ENCODE measurements around the gene DGKH.
"Not testable (repeated sequence)": the region's sequence is repeated elsewhere in the genome, so short reads cannot be mapped to it uniquely, and the experiment has no call there.

Gene DGKH

DNA sequence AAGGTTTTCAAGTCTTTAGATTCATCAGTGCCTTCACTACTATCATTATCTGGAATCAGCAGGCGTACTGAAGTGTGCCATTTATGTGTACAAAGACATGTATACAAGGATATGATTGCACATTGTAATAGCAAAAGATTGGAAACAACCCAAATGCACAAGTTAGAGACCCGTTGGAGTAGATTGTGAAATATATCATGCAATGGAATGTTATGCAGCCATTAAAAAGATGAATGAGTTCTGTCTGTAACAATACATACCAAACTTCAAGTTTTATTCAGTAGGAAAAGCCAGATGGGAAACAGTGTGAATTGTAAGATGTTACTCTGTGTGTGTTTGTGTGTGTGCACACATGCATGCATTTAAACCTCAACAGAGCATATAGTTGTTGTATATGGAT, 97.9 kb downstream of the DGKH start:
- TF ChIP-seq, protein P1, sequence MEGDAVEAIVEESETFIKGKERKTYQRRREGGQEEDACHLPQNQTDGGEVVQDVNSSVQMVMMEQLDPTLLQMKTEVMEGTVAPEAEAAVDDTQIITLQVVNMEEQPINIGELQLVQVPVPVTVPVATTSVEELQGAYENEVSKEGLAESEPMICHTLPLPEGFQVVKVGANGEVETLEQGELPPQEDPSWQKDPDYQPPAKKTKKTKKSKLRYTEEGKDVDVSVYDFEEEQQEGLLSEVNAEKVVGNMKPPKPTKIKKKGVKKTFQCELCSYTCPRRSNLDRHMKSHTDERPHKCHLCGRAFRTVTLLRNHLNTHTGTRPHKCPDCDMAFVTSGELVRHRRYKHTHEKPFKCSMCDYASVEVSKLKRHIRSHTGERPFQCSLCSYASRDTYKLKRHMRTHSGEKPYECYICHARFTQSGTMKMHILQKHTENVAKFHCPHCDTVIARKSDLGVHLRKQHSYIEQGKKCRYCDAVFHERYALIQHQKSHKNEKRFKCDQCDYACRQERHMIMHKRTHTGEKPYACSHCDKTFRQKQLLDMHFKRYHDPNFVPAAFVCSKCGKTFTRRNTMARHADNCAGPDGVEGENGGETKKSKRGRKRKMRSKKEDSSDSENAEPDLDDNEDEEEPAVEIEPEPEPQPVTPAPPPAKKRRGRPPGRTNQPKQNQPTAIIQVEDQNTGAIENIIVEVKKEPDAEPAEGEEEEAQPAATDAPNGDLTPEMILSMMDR (conservative IDR thresholded peaks at IDR 0.05; ENCODE audit: low read length): no peak
- no peak overlapping the region for H3K4me3 ChIP-seq (ENCODE audit: low read length)
- DNase-seq (ENCODE audit: low read depth): peak; percentile 25

DNA sequence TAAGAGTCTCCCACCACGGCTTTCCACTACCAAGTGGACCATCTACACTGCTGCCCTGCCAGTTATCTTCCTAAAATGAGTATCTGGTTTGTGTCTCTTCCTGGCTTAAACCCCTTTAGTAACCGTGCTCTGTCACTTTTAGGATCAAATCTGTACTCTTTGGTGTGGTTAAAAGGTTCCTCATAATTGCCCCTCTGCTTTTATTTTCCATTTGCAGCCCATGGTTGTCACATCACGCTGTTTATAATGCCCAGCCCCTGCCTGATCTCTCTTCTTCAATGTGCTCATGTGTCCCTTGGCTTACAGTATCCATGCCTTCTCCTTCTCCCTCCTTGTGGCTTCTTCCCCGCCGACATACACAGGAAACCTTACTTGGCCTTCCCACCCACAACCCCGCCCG, 100.1 kb downstream of the DGKH start:
- no peak overlapping the region for H3K4me3 ChIP-seq (ENCODE audit: low read length)
- TF ChIP-seq, protein P1 (conservative IDR thresholded peaks at IDR 0.05; ENCODE audit: low read length): no peak
- no peak for DNase-seq (ENCODE audit: low read depth)

DNA sequence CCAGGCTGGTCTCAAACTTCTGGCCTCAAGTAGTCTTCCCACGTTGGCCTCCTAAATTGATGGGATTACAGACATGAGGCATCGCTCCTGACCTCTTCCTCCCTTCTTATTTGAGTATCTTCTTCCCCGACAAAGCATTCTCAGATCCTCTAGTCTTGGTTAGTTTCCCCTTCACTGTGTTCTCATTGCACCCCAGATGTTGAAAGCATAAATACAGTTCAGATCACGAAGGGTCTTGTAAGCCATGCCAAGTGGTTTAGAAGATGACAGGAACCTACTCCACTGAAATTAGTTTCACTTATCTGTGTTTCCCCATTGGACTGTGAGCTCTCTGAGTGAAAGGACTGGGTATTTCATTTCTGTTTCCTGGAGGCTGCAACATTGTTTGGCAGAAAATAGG, 100.7 kb downstream of the DGKH start:
- H3K4me3 ChIP-seq (ENCODE audit: low read length): no peak overlapping the region
- TF ChIP-seq, protein P1 (conservative IDR thresholded peaks at IDR 0.05; ENCODE audit: low read length): no peak
- DNase-seq (ENCODE audit: low read depth): no peak

DNA sequence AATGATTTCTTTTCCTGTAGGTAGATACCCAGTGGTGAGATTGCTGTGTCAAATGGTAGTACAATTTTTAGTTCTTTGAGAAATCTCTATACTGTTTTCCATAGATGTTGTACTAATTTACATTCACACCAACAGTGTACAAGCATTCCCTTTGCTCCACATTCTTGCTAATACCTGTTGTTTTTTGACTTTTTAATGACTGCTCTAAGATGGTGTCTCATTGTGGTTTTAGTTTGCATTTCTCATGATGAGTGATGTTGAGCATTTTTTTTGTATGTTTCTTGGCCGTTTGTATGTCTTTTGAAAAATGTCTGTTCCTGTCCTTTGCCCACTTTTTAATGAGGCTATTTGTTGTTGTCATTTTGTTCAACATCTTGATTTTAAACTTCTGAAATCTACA, 103.3 kb downstream of the DGKH start:
- no peak overlapping the region for H3K4me3 ChIP-seq (ENCODE audit: low read length)
- no peak for DNase-seq (ENCODE audit: low read depth)
- TF ChIP-seq, protein P1 (conservative IDR thresholded peaks at IDR 0.05; ENCODE audit: low read length): no peak

DNA sequence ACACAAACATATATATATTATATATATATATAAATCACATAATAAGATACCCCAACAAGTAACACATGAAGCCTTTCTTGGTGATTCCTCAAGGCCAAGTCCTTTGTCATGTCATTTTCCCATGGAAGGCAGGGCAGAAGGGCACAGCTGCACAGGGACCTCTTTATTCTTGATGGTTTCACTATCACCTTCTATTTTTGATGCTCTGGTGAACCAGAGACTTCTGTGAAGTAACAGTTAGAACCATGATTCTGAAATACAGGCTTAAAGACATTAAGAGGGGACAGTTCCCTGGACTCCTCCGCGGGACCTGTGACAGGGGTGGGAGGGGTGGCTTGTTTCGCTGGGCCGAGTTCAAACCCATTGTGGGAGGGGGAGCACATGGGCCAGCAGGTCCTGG, 104.0 kb downstream of the DGKH start:
- no peak overlapping the region for H3K4me3 ChIP-seq (ENCODE audit: low read length)

DNA sequence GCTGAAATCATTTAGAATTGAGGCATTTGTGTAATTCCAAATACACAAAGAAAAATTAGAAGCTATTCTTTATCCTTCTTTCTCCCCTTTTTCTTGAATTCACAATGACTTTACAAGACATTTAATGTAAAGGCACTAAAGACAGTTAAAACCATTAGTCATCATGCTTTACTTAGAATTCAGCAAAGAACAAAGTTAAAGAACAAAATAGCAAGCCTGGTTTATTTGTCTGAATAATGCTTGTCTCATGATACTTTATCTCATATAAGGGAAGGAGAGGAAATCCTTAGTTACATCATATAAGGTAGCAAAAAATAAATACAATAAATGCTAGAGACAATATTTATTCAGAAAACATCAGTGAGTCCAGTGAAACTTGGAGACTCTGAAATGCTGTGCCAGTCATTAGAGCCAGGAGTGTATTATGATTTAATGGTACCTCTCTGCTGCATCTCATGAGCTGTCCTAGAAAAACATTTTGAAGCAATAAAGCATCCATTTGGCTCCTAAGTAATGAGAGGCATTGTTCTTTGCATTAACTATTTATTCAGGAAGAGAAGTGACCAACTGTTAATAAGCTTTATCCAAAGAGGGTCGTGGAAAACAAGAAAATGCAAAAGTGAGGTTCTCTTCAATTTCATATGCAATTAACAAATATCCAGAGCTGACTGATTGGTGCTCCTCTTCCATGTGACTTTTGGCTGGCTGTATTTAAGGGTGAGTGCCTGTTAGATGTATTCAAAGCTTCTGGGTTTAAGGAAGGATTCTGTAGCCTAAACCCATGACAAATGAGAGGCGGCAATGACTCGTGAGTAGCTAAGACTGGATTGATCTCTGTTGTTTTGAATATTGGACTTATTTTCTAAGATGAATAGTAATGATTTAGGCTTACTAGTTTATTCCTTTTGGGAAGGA, 105.0 kb downstream of the DGKH start:
- TF ChIP-seq, protein P1 (conservative IDR thresholded peaks at IDR 0.05; ENCODE audit: low read length): no peak
- DNase-seq (ENCODE audit: low read depth): no peak
- no peak overlapping the region for H3K4me3 ChIP-seq (ENCODE audit: low read length)

More for the DNA sequence above, 104.0 kb downstream of the DGKH start:
- no peak for DNase-seq (ENCODE audit: low read depth)
- TF ChIP-seq, protein P1 (conservative IDR thresholded peaks at IDR 0.05; ENCODE audit: low read length): no peak

DNA sequence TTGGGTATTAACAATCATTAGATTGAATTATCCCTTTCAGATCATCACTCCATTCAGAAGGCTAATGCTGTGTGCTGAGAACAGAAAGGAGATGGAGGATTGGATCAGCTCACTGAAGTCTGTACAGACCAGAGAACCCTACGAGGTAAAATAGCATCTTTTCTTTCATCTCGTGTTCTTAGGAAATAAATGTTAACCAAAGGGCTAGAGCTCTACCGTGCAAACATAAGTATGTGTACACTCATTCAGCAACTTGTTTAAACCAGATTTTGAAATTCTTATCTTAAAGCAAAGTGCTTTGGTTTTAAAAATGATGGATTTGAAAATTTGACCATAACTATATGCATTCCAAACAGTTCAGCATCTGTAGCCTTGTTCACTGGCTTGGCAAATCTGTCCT, 106.8 kb downstream of the DGKH start:
- no peak overlapping the region for H3K4me3 ChIP-seq (ENCODE audit: low read length)
- TF ChIP-seq, protein P1 (conservative IDR thresholded peaks at IDR 0.05; ENCODE audit: low read length): no peak
- DNase-seq (ENCODE audit: low read depth): no peak

DNA sequence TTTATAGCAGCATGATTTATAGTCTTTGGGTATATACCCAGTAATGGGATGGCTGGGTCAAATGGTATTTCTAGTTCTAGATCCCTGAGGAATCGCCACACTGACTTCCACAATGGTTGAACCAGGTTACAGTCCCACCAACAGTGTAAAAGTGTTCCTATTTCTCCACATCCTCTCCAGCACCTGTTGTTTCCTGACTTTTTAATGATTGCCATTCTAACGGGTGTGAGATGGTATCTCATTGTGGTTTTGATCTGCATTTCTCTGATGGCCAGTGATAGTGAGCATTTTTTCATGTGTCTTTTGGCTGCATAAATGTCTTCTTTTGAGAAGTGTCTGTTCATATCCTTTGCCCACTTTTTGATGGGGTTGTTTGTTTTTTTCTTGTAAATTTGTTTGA, 114.9 kb downstream of the DGKH start:
- not testable (repeated sequence) for DNase-seq (ENCODE audit: low read depth); H3K4me3 ChIP-seq (ENCODE audit: low read length)

DNA sequence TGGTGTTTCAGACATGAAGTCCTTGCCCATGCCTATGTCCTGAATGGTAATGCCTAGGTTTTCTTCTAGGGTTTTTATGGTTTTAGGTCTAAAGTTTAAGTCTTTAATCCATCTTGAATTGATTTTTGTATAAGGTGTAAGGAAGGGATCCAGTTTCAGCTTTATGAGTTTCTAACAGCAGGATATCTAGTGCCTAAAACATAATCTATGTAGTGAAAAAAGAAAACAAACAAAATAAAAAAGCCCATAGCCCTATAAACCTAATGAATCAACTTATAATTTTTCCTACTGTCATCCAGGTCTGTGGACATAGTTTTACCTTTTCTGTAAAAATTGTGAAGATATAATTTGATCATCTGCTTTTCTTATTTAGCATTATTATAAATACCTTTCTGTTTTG, 115.5 kb downstream of the DGKH start:
- not testable (repeated sequence) for DNase-seq (ENCODE audit: low read depth); H3K4me3 ChIP-seq (ENCODE audit: low read length)
